DOHH2 (cell line): ENCODE measurements around the gene TMTC1.

Experiments
- H3F3A ChIP-seq: fragments of 200-600 bp; sonication (generic), shearing (Covaris generic); 2 replicates; pipeline ENCODE4 v1.6.0; 2016; ENCODE audit warnings: antibody characterized with exemption, mild to moderate bottlenecking; ENCODE audit not compliant: control insufficient read depth, insufficient read depth
- H3K27ac ChIP-seq: fragments of 200-600 bp; sonication (generic); 2 replicates; pipeline ENCODE4 v1.5.1; 2014; ENCODE audit warnings: low read depth, mild to moderate bottlenecking, low read length, moderate library complexity
- H3K27me3 ChIP-seq: fragments of 200-600 bp; sonication (generic); 2 replicates; pipeline ENCODE4 v1.6.1; 2014; ENCODE audit warnings: mild to moderate bottlenecking, low read length, mixed read lengths; ENCODE audit not compliant: control insufficient read depth
- H3K36me3 ChIP-seq: fragments of 200-600 bp; sonication (generic); 2 replicates; pipeline ENCODE4 v1.6.1; 2014; ENCODE audit warnings: mild to moderate bottlenecking, low read length, moderate library complexity, mixed read lengths; ENCODE audit not compliant: control insufficient read depth
- H3K4me1 ChIP-seq: fragments of 200-600 bp; sonication (generic); 2 replicates; pipeline ENCODE4 v1.6.1; 2014; ENCODE audit warnings: mild to moderate bottlenecking, low read length, mixed read lengths; ENCODE audit not compliant: control insufficient read depth
- H3K4me2 ChIP-seq: fragments of 200-600 bp; sonication (generic); 2 replicates; pipeline ENCODE4 v1.6.0; 2014; ENCODE audit warnings: mild to moderate bottlenecking, low read length, moderate library complexity
- H3K4me3 ChIP-seq: fragments of 200-600 bp; sonication (generic); 2 replicates; pipeline ENCODE4 v1.5.1; 2014; ENCODE audit warnings: mild to moderate bottlenecking, low read length, mixed read lengths
- H3K79me2 ChIP-seq: fragments of 200-600 bp; sonication (generic); 2 replicates; pipeline ENCODE4 v1.6.1; 2014; ENCODE audit warnings: mild to moderate bottlenecking, low read length, mixed read lengths; ENCODE audit not compliant: control insufficient read depth
- H3K9me2 ChIP-seq: fragments of 200-600 bp; sonication (generic); replicated peaks from 2 replicates; pipeline ENCODE4 v1.6.1; 2014; ENCODE audit warnings: mild to moderate bottlenecking, low read length, mixed read lengths; ENCODE audit not compliant: control insufficient read depth
- H3K9me3 ChIP-seq: fragments of 200-600 bp; sonication (generic); 2 replicates; pipeline ENCODE4 v1.6.1; 2014; ENCODE audit warnings: antibody characterized with exemption, low read length, mixed read lengths; ENCODE audit not compliant: control insufficient read depth, insufficient read depth
- H4K20me1 ChIP-seq: fragments of 200-600 bp; sonication (generic); 2 replicates; pipeline ENCODE4 v1.6.0; 2014; ENCODE audit warnings: low read depth, mild to moderate bottlenecking, antibody characterized with exemption, low read length, moderate library complexity; ENCODE audit not compliant: control insufficient read depth, insufficient read depth
- CTCF ChIP-seq: fragments of 200-600 bp; sonication (generic); IDR thresholded peaks from one replicate; pipeline ENCODE4 v1.5.1; 2014; ENCODE audit warnings: antibody characterized with exemption, mild to moderate bottlenecking, low read depth, low read length; ENCODE audit not compliant: poor library complexity, severe bottlenecking
- EZH2phosphoT487 ChIP-seq: fragments of 200-600 bp; sonication (generic); IDR thresholded peaks from 2 replicates; pipeline ENCODE4 v1.6.1; 2017; ENCODE audit warnings: borderline replicate concordance, mild to moderate bottlenecking, antibody characterized with exemption, low read length, moderate library complexity, mixed read lengths

Gene TMTC1

DNA sequence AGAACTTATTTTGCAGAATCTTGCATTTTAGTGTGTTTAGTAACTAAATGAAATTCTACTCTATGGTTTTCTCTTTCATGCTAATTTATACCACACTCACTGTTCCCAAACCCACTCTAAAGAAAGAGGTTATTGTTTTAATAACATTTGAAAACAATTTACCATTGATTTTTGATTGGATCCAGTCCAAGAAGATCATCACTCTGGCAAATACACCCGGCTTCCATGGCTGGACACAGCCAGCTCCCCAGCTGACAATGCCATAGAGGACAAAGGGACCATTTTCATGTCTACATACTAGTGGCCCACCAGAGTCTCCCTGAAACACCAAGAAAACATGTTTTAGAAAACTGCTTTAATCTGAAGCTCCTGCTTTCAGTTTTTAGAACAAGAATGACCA lies 328.7 kb downstream of the TMTC1 start:
- H3K27me3 ChIP-seq = 0 out of 2 replicates have a peak, but pooled peaks cover 4% of the 10 kb centered on the region
- no peaks in the 10 kb centered on the region for H4K20me1 ChIP-seq
- H3K9me2 ChIP-seq = no peaks in the 10 kb centered on the region
- no peak overlapping the region for H3K4me2 ChIP-seq
- no peak overlapping the region for H3K4me3 ChIP-seq
- no peaks in the 10 kb centered on the region for H3K79me2 ChIP-seq
- TF ChIP-seq CTCF (no peak), EZH2phosphoT487 (no peak)
- no peaks in the 10 kb centered on the region for H3K4me1 ChIP-seq
- no peaks in the 10 kb centered on the region for H3K9me3 ChIP-seq
- H3F3A ChIP-seq = no peaks in the 10 kb centered on the region
- no peaks in the 10 kb centered on the region for H3K36me3 ChIP-seq
- no peak overlapping the region for H3K27ac ChIP-seq

DNA sequence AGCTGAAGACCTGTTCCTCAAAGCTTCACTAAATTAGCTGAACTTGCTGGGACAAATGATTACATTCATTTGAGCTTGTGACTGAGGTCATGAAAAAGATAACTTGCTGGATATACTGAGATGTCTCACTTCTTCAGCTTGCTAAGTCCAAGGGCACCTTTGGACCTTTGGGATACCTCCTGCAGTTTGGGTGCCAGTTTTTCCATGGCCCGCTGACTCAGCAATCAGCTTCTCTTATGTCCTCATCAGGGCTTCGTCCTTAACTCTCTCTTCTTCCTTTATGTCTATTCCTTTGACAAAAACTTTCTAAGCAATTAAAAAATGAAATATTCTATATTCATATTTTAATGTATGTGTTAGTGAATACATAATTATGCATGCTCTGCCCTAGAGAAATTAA lies 331.9 kb downstream of the TMTC1 start:
- Histone ChIP-seq H3K27me3 (0 out of 2 replicates have a peak, but pooled peaks cover 4% of the 10 kb centered on the region), H4K20me1 (no peaks in the 10 kb centered on the region), H3K9me3 (no peaks in the 10 kb centered on the region), H3K9me2 (no peaks in the 10 kb centered on the region), H3K79me2 (no peaks in the 10 kb centered on the region), H3K4me3 (no peak overlapping the region), H3F3A (no peaks in the 10 kb centered on the region), H3K36me3 (no peaks in the 10 kb centered on the region), H3K4me1 (no peaks in the 10 kb centered on the region), H3K4me2 (no peak overlapping the region), H3K27ac (no peak overlapping the region)
- TF ChIP-seq CTCF (no peak), EZH2phosphoT487 (no peak)
